Astrocyte of the spinal cord (primary cell): ENCODE measurements around the gene FLVCR2.

Source experiments
- DNase-seq: peaks from one replicate; pipeline ENCODE4 v3.0.0; 2011; ENCODE audit warnings: low read depth, low spot score
- H3K4me3 ChIP-seq: 2 replicates; pipeline ENCODE4 v1.5.1; 2011; ENCODE audit warnings: low read depth, mild to moderate bottlenecking, low read length, moderate library complexity
- CTCF ChIP-seq: IDR thresholded peaks from 2 replicates; pipeline ENCODE4 v1.5.1; 2012; ENCODE audit warnings: low read depth, mild to moderate bottlenecking, low read length, inconsistent platforms
- in situ Hi-C: cut with HindIII; loops from 2 replicates; pipeline ENCODE4 v1.10.0; 2017; ENCODE audit warnings: low sequenced_read_pairs

The FLVCR2 gene

DNA sequence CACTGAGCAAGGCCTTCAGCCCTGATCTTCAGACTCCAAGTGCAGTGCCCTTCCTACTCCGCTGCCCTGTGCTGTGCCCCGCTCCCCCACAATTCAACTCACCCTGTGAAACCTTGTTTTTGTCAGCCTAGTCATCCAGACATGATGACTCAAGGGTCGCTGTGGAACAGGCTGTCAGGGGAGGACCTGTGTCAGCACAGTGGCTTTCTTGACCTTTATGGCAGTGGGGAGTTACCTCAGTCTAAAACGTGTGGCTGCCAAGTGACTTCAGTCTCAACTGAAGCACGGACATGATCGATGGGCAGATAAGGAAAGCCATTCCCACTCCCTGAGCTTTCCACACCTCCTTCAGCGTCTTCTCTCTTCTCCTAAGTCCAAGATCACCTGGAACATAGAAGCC, 16.3 kb upstream of the FLVCR2 start:
- no peak for DNase-seq
- TF ChIP-seq CTCF: no peak
- in situ Hi-C loops: no loop called here
- no peak overlapping the region for H3K4me3 ChIP-seq

DNA sequence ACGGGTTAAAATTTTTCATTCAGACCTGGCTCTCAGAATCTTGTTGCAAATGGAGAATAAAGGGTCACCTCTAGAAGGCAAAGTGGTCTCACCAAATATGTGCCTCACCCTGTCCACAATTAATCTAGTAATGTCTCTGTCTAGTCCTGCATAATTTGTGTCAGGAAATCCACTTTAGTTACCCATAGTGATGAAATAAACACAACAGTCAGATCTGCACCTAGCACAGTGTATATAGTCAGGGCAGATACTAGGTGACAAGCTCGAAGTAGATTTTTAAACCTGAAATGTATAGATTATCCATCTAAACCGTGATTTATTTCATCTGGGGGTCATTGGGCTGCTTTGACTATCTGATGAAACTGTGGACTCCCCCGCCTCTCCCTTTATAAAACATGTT, 15.9 kb upstream of the FLVCR2 start:
- in situ Hi-C loops: no loop called here
- no peak overlapping the region for H3K4me3 ChIP-seq

DNA sequence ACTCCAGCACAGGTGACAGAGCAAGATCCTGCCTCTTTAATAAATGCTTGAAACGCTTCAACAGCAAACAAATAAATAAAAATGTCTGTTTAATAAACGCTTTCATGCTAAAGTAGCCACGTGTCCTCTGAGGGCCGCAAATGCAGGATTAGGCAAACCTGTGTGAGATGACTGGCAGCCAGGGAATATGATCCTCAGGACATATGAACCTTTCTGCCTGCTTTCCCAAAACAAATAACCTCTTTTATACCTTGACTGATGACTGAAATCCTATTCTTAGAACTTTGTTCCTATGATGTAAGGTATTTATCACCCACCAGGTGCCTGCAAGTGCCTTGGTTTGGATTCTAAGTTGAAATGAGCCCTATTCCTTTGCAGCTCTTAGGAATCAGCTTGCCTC, 14.5 kb upstream of the FLVCR2 start:
- TF ChIP-seq CTCF: no peak
- no peak overlapping the region for H3K4me3 ChIP-seq
- DNase-seq: no peak
- in situ Hi-C loops: no loop called here

More for the DNA sequence above, 15.9 kb upstream of the FLVCR2 start:
- no peak for DNase-seq
- no peak for TF ChIP-seq CTCF

GRCh38 chr14:75565056-75565455, 13.4 kb upstream of the FLVCR2 start:
- no peak overlapping the region for H3K4me3 ChIP-seq

GRCh38 chr14:75566321-75566720, 12.1 kb upstream of the FLVCR2 start:
- DNase-seq: no peak
- no peak for TF ChIP-seq CTCF
- in situ Hi-C loops: no loop called here
- H3K4me3 ChIP-seq: no peak overlapping the region

More at GRCh38 chr14:75565056-75565455, 13.4 kb upstream of the FLVCR2 start:
- TF ChIP-seq CTCF: no peak
- in situ Hi-C loops: no loop called here
- DNase-seq: no peak

GRCh38 chr14:75566752-75567151, 11.7 kb upstream of the FLVCR2 start:
- TF ChIP-seq CTCF: no peak

GRCh38 chr14:75568140-75568539, 10.3 kb upstream of the FLVCR2 start:
- in situ Hi-C loops: no loop called here
- no peak for DNase-seq
- no peak for TF ChIP-seq CTCF
- no peak overlapping the region for H3K4me3 ChIP-seq

More at GRCh38 chr14:75566752-75567151, 11.7 kb upstream of the FLVCR2 start:
- no peak overlapping the region for H3K4me3 ChIP-seq
- in situ Hi-C loops: no loop called here
- no peak for DNase-seq
